Esophagus squamous epithelium (tissue), 5 donors: ENCODE data around the gene NEUROG3. TPM values are rescaled to one million over a fixed set of nuclear protein-coding genes. Genes with fewer than 3 reads are reported as not detected.

ENCODE experiments used
- DNase-seq: peaks from one replicate; lab custom pipeline; 2025; lab: John Stamatoyannopoulos, UW
- H3K27ac ChIP-seq, 4 donors: fragments of 200-600 bp; sonication (generic); one replicate each; pipeline ENCODE4 v1.5.1; 2016 to 2019; ENCODE audit warnings: mild to moderate bottlenecking in 1 of 4
- H3K27me3 ChIP-seq, 4 donors: fragments of 200-600 bp; sonication (generic); 1 replicate in 3 of 4; 2 replicates in 1 of 4; pipeline versions ENCODE4 v1.5.1 to v1.6.0; 2017 to 2021; ENCODE audit warnings: antibody characterized with exemption in 1 of 4
- H3K36me3 ChIP-seq, 3 donors: fragments of 200-600 bp; sonication (generic); one replicate each; pipeline ENCODE4 v1.5.1; 2016 to 2019
- H3K4me1 ChIP-seq, 3 donors: fragments of 200-600 bp; sonication (generic); one replicate each; pipeline ENCODE4 v1.5.1; 2017 to 2019
- H3K4me3 ChIP-seq, 4 donors: fragments of 200-600 bp; sonication (generic); 1 replicate in 3 of 4; 2 replicates in 1 of 4; pipeline ENCODE4 v1.5.1; 2016 to 2019; ENCODE audit warnings: mild to moderate bottlenecking in 2 of 4, moderate library complexity in 1 of 4
- H3K9me3 ChIP-seq, 3 donors: fragments of 200-600 bp; sonication (generic); one replicate each; pipeline ENCODE4 v1.5.1; 2016 to 2019
- POLR2A ChIP-seq, 4 donors: fragments of 450-650 bp; IDR thresholded peaks; one replicate each; pipeline ENCODE4 v1.6.1; 2017; ENCODE audit warnings: antibody characterized with exemption in 4 of 4, mild to moderate bottlenecking in 4 of 4, moderate library complexity in 3 of 4
- WGBS, 2 donors: methylation state at CpG; one replicate each; pipeline ENCODE4 v1.1.5; 2018; 5-methylcytosine and 5-hydroxymethylcytosine counted together
- intact Hi-C: fragments of 100-400 bp; cut with DNase I; formaldehyde crosslinking; loops from one replicate; pipeline ENCODE4 v1.15.0; 2022
- total RNA-seq, 4 donors: library from RNA; depleted of rRNA; stranded (reverse); fragments of >200 nt; gene quantifications; one replicate each; pipeline ENCODE4 v1.1.0, GENCODE V29; 2016
- TF ChIP-seq, protein P1 (sequence below), 6 experiments: fragments of 450-650 bp in 4 of 6; fragments of 200-600 bp in 2 of 6; sonication (generic) in 2 of 6; IDR thresholded peaks; one replicate each; pipeline ENCODE4 v1.5.1; 2016 to 2019; ENCODE audit warnings: antibody characterized with exemption in 6 of 6, mild to moderate bottlenecking in 4 of 6, moderate library complexity in 4 of 6
- donor health status: DM: yes; HTN: yes; CAD: no.

NEUROG3 gene
- total RNA-seq, 4 donors from 2014 or later: not detected

DNA sequence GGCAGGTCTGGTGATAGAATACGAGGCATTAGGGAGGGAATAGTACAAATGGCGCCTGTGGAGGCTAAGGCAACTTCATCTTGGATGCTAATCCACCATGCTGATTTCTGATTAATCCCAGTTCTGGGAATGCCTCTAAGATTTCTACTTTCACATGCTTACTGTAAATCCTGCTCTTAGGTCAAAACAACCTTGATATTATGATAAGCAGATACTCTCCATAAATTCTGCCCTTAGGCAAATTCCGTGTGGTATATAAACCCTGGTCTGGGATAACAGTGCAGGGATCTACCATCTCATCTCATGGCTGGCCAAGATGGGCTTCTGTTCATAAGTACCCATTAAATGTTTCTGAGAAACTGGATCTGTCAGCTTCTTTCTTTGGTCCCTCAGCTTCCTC, 11.4 kb upstream of the NEUROG3 start:
- no peak for TF ChIP-seq POLR2A (IDR thresholded peaks at IDR 0.05)
- TF ChIP-seq, protein P1, sequence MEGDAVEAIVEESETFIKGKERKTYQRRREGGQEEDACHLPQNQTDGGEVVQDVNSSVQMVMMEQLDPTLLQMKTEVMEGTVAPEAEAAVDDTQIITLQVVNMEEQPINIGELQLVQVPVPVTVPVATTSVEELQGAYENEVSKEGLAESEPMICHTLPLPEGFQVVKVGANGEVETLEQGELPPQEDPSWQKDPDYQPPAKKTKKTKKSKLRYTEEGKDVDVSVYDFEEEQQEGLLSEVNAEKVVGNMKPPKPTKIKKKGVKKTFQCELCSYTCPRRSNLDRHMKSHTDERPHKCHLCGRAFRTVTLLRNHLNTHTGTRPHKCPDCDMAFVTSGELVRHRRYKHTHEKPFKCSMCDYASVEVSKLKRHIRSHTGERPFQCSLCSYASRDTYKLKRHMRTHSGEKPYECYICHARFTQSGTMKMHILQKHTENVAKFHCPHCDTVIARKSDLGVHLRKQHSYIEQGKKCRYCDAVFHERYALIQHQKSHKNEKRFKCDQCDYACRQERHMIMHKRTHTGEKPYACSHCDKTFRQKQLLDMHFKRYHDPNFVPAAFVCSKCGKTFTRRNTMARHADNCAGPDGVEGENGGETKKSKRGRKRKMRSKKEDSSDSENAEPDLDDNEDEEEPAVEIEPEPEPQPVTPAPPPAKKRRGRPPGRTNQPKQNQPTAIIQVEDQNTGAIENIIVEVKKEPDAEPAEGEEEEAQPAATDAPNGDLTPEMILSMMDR (IDR thresholded peaks at IDR 0.05): no peak
- WGBS, 2 donors: 67 to 87% methylated on average over 3 of the region's 3 CpGs
- intact Hi-C loops: no loop called here

DNA sequence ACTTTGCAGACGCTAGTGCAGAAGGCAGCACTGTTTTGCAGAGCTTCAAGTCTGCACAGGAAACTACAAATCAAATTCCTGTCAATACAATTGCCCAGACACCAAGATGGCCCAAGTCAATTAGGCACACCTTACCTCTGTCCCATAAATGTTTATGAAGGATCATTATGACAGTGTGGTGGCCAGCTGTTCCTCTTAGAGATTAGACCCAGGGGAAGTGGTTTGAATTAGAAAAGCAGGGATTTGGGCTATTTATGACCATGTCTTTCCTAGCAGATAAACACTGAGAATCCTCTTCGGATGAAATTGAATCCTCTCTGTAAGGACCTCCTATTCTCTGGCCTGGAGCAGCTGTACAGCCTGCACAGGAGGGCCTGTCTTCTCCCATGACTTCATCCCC, 9.9 kb upstream of the NEUROG3 start:
- H3K4me1 ChIP-seq: no peaks in the 10 kb centered on the region
- peaks cover 0 to 60% (median 5%) of the 10 kb centered on the region in 4 donors for H3K27me3 ChIP-seq
- H3K36me3 ChIP-seq: no peaks in the 10 kb centered on the region
- no peak for DNase-seq
- no peak overlapping the region for H3K27ac ChIP-seq
- no peak overlapping the region for H3K4me3 ChIP-seq
- TF ChIP-seq, protein P1 (IDR thresholded peaks at IDR 0.05): no peak
- no peak for TF ChIP-seq POLR2A (IDR thresholded peaks at IDR 0.05)
- H3K9me3 ChIP-seq: no peaks in the 10 kb centered on the region
- intact Hi-C loops: no loop called here
- 45 to 63% methylated on average over 2 of the region's 2 CpGs for WGBS, 2 donors

More for the DNA sequence above, 11.4 kb upstream of the NEUROG3 start:
- Histone ChIP-seq H3K36me3 (no peaks in the 10 kb centered on the region), H3K9me3 (no peaks in the 10 kb centered on the region), H3K27me3 (peaks cover 0 to 45% (median 0%) of the 10 kb centered on the region in 4 donors), H3K4me3 (no peak overlapping the region), H3K27ac (no peak overlapping the region), H3K4me1 (no peaks in the 10 kb centered on the region)
- no peak for DNase-seq

DNA sequence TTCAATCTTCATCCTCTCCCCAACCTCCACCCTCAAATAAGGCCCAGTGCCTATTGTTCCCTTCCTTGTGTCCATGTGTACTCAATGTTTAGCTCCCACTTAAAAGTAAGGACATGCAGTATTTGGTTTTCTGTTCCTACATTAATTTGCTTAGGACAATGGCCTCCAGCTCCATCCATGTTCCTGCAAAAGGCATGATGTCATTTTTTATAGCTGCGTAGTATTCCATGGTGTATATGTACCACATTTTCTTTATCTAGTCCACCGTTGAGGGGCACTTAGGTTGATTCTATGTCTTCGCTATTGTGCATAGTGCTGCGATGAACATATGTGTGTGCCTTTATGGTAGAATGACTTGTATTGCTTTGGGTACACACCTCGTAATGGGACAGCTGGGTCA, 7.2 kb upstream of the NEUROG3 start:
- Histone ChIP-seq H3K27me3 (peaks cover 4 to 80% (median 6%) of the 10 kb centered on the region in 4 donors), H3K27ac (no peak overlapping the region), H3K36me3 (no peaks in the 10 kb centered on the region), H3K4me3 (no peak overlapping the region), H3K9me3 (no peaks in the 10 kb centered on the region), H3K4me1 (no peaks in the 10 kb centered on the region)
- DNase-seq: no peak
- intact Hi-C loops: no loop called here
- TF ChIP-seq POLR2A (IDR thresholded peaks at IDR 0.05): no peak
- TF ChIP-seq, protein P1 (IDR thresholded peaks at IDR 0.05): no peak
- WGBS, 2 donors: 64 to 73% methylated on average over 5 of the region's 5 CpGs

DNA sequence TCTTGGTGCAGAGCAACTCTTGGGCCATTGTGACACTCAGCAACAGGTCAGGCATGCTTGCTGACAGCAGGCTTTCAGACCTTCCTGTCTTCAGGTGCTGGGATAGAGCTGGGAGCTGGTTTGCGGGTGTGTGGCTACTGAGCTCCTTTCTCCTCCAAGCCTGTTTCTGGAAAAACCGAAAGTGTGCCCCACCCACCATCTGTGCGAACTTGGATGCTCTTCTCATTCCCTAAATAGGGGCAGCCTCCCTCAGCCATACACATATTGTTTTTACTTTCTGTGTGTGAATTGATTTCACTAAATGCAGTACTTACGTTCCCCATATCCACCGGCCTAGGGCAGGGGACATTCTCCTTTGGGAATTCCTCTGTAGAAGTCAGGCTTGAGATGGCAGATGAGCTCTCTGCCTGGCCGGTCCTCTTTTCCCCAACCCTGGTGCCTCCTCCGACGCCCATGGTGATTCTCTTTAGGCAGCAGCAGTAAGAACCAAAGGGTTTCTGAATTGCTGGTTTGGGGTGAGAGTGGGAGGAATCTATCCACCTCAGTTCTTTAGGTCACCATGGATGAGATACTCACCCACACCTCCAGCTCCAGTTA, 6.3 kb upstream of the NEUROG3 start:
- intact Hi-C loops: no loop called here
- H3K4me1 ChIP-seq: peaks cover 0 to 6% (median 0%) of the 10 kb centered on the region in 3 donors
- H3K27me3 ChIP-seq: peaks cover 5 to 84% (median 7%) of the 10 kb centered on the region in 4 donors
- H3K36me3 ChIP-seq: no peaks in the 10 kb centered on the region
- H3K9me3 ChIP-seq: no peaks in the 10 kb centered on the region
- DNase-seq: no peak
- H3K27ac ChIP-seq: no peak overlapping the region
- WGBS, 2 donors: 12 to 27% methylated on average over 6 to 8 of the region's 8 CpGs
- no peak for TF ChIP-seq POLR2A (IDR thresholded peaks at IDR 0.05)
- H3K4me3 ChIP-seq: no peak overlapping the region

DNA sequence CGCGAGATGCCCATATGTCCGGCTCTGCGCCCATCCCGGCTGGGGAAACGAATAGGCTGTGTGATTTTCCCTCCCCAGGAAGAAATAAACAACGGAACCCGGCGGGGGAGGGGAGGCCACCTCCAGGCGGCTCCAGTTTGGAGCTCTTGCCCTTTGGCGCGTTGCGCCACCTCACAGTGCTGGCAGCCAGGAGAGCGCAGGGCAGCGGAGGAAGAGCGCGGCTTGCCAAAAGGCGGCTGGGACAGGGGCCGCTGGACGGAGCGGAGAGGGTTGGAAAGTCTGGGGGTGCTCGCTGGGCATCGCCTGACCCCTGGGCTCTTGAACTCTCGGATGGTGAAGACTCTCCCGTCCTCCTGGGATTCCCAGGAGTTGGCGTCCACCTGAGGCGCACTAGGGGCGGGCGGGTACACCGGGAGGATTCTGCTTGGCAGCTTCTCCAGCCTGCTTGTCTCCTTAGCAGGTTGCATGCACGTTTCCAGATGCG, 5.3 kb upstream of the NEUROG3 start:
- no peak for DNase-seq
- Histone ChIP-seq H3K4me1 (peaks cover 0 to 16% (median 0%) of the 10 kb centered on the region in 3 donors), H3K27me3 (peaks cover 8 to 86% (median 15%) of the 10 kb centered on the region in 4 donors), H3K9me3 (no peaks in the 10 kb centered on the region), H3K4me3 (no peak overlapping the region), H3K27ac (no peak overlapping the region), H3K36me3 (no peaks in the 10 kb centered on the region)
- 0 to 2% methylated on average over 5 to 16 of the region's 32 CpGs for WGBS, 2 donors
- intact Hi-C loops: no loop called here
- TF ChIP-seq POLR2A (IDR thresholded peaks at IDR 0.05): no peak
- TF ChIP-seq, protein P1 (IDR thresholded peaks at IDR 0.05): no peak
